Measurements from ENCODE around the gene AGAP2. TPM values are rescaled to one million over a fixed set of nuclear protein-coding genes. Genes with fewer than 3 reads are reported as not detected.
A peak's percentile ranks its signal among the peaks of the same experiment; 100 is the strongest.

Gene AGAP2
- total RNA-seq, 6 experiments from 2014 or later: 0.14 to 0.18 (median 0.14) TPM

- Mint-ChIP-seq H3K27me3 (ENCODE audit: insufficient read depth) (peaks cover 2% of the 10 kb centered on the region; the same call in 1 of the 2 replicates), H3K4me1 (ENCODE audit: low read depth) (no peaks in the 10 kb centered on the region), H3K4me3 (peak overlapping the region; percentile 94), H3K9me3 (no peaks in the 10 kb centered on the region), H3K36me3 (ENCODE audit: low read depth) (peaks cover under 1% of the 10 kb centered on the region; the same call in 1 of the 2 replicates), H3K27ac (peak overlapping the region; percentile 86)
- DNase-seq: peak; percentile 48
- peak; percentile 58; the same call in 1 of the 2 replicates for TF ChIP-seq CTCF (IDR thresholded peaks at IDR 0.05)
These were observed 11.4 kb downstream of the AGAP2 start for GRCh38 chr12:57726884-57727757.

DNA sequence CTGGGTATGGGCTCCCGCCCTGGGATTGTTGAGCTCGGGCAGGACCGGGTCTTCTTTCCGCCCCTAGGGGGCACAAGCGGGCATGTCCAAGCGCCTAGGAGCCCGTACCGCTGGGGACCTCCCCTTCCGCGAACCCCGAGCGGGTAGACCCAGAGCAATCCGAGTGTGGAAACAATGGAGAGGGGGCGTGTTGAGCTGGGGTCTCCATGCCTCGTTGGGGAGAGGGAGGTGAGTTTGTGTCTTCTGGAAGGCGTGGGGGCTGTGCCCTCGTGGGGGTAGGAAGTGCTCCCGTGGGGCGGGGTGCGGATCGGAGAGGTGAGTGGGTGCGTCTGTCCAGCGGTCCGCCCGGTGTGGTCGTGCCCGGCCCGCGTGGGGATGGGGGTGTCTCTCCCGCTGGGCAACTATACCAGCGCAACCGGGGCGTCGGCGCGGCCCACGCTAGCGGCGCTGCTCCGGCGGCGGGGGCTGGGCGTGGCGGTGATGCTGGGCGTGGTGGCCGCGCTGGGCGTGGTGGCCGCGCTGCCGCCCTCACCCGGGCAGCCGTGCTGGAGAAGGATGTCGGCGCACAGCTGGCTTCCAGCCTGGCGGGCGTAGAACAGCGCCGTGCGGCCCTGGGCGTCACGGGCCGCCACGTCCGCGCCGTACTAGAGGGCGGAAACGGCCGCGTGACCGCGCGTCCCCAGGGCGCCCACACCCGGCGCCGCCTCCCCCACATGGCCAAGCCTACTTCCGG, 12.2 kb downstream of the AGAP2 start:
- H3K9me3 Mint-ChIP-seq: no peaks in the 10 kb centered on the region
- TF ChIP-seq CTCF (IDR thresholded peaks at IDR 0.05): peak; percentile 90
- H3K4me1 Mint-ChIP-seq (ENCODE audit: low read depth): no peaks in the 10 kb centered on the region
- H3K36me3 Mint-ChIP-seq (ENCODE audit: low read depth): peaks cover 6% of the 10 kb centered on the region; the same call in 1 of the 2 replicates
- peak overlapping the region; percentile 96 for H3K27ac Mint-ChIP-seq
- DNase-seq: peak; percentile 84
- H3K27me3 Mint-ChIP-seq (ENCODE audit: insufficient read depth): peaks cover 2% of the 10 kb centered on the region; the same call in 1 of the 2 replicates
- H3K4me3 Mint-ChIP-seq: peak overlapping the region; percentile 94

DNA sequence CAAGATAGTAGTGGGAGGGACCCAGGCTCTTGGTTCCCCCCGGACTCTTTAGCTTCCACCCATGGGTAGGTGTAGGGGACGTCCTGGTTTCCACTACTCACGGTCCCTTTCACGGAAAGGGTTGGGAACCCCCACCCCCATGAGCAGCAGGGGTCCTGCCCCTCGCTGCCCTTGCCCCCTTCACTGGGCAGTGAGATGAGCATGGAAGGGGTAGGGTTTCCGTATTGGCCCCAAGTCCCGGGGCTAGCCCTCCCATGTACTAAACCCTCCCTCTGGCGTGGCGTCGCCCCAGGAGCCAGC, 12.7 kb downstream of the AGAP2 start:
- no peaks in the 10 kb centered on the region for H3K4me1 Mint-ChIP-seq (ENCODE audit: low read depth)
- peaks cover 2% of the 10 kb centered on the region; the same call in 1 of the 2 replicates for H3K27me3 Mint-ChIP-seq (ENCODE audit: insufficient read depth)
- DNase-seq: no peak
- peak overlapping the region; percentile 96 for H3K27ac Mint-ChIP-seq
- H3K4me3 Mint-ChIP-seq: peak overlapping the region; percentile 94
- peaks cover 6% of the 10 kb centered on the region; the same call in 1 of the 2 replicates for H3K36me3 Mint-ChIP-seq (ENCODE audit: low read depth)
- TF ChIP-seq CTCF (IDR thresholded peaks at IDR 0.05): no peak
- no peaks in the 10 kb centered on the region for H3K9me3 Mint-ChIP-seq

- Mint-ChIP-seq H3K4me1 (ENCODE audit: low read depth) (no peaks in the 10 kb centered on the region), H3K27ac (no peak overlapping the region; the same call in 1 of the 2 replicates), H3K36me3 (ENCODE audit: low read depth) (peaks cover 6% of the 10 kb centered on the region; the same call in 1 of the 2 replicates), H3K27me3 (ENCODE audit: insufficient read depth) (peaks cover 2% of the 10 kb centered on the region; the same call in 1 of the 2 replicates), H3K4me3 (peak overlapping the region; percentile 33; the same call in 1 of the 2 replicates), H3K9me3 (no peaks in the 10 kb centered on the region)
- DNase-seq: no peak
- no peak for TF ChIP-seq CTCF (IDR thresholded peaks at IDR 0.05)
These were observed 13.4 kb downstream of the AGAP2 start for GRCh38 chr12:57724936-57725740.

All from HFFc6 (cell line).